Measurements from ENCODE around the gene RGS10.

RGS10 gene

DNA sequence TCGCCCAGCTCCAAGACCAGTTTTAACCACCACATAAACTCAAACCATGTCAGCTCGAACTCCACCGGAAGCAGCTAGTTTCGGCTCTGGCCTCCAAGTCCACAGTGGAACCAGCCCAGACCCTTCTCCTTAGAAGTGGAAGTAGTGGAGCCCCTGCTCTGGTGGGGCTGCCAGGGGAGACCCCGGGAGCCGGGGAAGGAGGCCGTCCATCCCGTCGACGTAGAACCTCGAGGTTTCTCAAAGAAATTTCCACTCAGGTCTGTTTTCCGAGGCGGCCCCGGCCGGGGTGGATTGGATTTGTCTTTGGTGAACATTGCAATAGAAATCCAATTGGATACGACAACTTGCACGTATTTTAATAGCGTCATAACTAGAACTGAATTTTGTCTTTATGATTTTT is 87.5 kb downstream of the RGS10 start:
- TF ChIP-seq, protein P1, sequence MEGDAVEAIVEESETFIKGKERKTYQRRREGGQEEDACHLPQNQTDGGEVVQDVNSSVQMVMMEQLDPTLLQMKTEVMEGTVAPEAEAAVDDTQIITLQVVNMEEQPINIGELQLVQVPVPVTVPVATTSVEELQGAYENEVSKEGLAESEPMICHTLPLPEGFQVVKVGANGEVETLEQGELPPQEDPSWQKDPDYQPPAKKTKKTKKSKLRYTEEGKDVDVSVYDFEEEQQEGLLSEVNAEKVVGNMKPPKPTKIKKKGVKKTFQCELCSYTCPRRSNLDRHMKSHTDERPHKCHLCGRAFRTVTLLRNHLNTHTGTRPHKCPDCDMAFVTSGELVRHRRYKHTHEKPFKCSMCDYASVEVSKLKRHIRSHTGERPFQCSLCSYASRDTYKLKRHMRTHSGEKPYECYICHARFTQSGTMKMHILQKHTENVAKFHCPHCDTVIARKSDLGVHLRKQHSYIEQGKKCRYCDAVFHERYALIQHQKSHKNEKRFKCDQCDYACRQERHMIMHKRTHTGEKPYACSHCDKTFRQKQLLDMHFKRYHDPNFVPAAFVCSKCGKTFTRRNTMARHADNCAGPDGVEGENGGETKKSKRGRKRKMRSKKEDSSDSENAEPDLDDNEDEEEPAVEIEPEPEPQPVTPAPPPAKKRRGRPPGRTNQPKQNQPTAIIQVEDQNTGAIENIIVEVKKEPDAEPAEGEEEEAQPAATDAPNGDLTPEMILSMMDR (IDR thresholded peaks at IDR 0.05; ENCODE audit: borderline replicate concordance, insufficient read depth, low read depth, low read length) = no peak
- H3K4me3 ChIP-seq (ENCODE audit: low read depth, low read length) = no peak overlapping the region

GRCh38 chr10:119454316-119454715 is 88.2 kb downstream of the RGS10 start:
- no peak overlapping the region for H3K4me3 ChIP-seq (ENCODE audit: low read depth, low read length)
- TF ChIP-seq, protein P1 (IDR thresholded peaks at IDR 0.05; ENCODE audit: borderline replicate concordance, insufficient read depth, low read depth, low read length) = no peak

DNA sequence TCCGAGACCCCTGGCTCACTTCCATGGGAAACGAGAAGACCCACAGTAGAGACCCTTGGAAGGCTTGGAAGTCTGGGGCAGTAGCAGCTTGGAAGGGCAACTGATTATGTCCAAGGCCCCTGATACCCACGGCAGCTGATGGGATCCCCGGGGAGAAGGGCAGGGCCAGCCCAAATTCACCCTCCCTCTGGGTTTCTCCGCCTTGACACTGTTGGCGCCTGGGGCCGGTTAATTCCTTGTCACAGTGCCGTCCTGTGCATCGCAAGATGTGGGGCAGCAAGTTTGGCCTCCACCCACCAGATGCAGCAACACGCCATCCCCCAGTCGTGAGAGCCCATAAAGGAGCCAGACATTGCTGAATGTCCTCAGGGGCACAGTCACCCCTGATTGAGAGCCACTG is 89.2 kb downstream of the RGS10 start:
- no peak overlapping the region for H3K4me3 ChIP-seq (ENCODE audit: low read depth, low read length)
- TF ChIP-seq, protein P1 (IDR thresholded peaks at IDR 0.05; ENCODE audit: borderline replicate concordance, insufficient read depth, low read depth, low read length) = no peak

DNA sequence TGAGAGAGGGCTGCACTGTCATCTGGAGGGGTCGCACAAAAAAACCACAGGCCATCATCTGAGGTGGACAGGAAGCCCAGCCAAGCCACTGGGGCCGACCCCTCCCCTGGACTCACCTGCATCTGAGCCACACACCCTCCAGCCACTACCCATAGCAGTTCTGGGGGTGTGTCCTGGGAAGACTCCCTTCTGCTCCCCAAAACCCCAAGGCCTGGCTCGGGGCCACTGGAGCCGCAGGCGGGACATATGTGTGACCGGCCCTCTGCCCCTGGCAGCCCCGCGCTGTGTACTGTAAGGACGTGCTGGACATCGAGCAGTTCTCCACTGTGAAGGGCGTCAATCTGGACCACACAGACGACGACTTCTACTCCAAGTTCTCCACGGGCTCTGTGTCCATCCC is 90.1 kb downstream of the RGS10 start:
- TF ChIP-seq, protein P1 (IDR thresholded peaks at IDR 0.05; ENCODE audit: borderline replicate concordance, insufficient read depth, low read depth, low read length) = no peak
- no peak overlapping the region for H3K4me3 ChIP-seq (ENCODE audit: low read depth, low read length)

DNA sequence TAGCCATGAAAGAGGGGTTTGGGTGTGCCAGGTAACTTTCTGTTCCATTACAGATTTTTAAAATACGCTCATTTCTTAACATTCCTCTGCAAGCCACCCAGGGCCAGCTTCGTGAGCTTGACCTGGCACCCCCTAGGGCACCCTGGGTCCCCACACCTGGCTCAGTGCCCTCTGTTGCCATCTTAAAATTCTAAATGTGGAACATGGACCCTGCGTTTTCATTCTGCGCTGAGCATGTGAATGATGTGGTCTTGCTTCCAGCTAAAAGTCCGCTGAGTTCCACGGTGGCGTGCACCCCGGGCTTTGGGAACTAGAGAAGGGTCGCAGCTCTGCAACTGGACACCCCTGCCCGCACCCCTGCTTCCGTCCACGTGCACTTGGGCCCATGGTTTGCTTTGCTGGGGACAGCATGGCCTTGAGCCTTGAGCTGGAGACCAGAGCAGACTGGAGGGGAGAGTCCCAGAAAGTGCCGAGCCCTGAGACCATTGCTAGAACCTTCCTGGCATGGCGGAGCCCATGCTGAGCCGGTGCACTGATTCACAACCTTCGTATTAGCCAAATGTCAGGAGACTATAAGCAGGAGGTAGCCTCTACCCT is 91.1 kb downstream of the RGS10 start:
- H3K4me3 ChIP-seq (ENCODE audit: low read depth, low read length) = no peak overlapping the region
- TF ChIP-seq, protein P1 (IDR thresholded peaks at IDR 0.05; ENCODE audit: borderline replicate concordance, insufficient read depth, low read depth, low read length) = no peak

- TF ChIP-seq, protein P1 (IDR thresholded peaks at IDR 0.05; ENCODE audit: borderline replicate concordance, insufficient read depth, low read depth, low read length) = no peak
- H3K4me3 ChIP-seq (ENCODE audit: low read depth, low read length) = no peak overlapping the region
These were observed 91.8 kb downstream of the RGS10 start for GRCh38 chr10:119450606-119451299.
